HG02588 (cell line): ENCODE data around the gene TCHP.

Experiments
- ATAC-seq: cut with Tn5 transposase; IDR thresholded peaks from one replicate; pipeline ENCODE4 v1.9.1; 2021; ENCODE audit warnings: mild to moderate bottlenecking, moderate library complexity; ENCODE audit not compliant: unreplicated experiment

TCHP gene

DNA sequence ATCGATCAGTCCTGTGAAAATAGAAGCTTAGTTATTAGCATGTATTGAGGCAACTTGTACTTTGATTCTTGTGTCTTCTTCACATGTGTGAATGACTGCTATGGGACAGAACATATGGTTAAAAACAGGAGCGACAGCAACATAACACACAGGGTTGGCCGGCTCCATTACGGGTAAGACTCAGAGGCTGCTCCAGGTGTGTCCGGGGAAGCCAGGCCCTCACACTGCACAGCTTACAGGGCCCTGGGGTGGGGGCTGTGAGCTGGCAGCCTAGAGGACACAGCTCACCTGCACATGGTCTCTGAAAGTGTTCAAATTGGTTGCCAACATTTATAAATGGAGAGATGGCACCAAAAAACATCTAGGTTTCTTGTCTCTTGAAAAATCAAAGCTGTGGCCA is 31.1 kb downstream of the TCHP start:
- ATAC-seq: no peak

DNA sequence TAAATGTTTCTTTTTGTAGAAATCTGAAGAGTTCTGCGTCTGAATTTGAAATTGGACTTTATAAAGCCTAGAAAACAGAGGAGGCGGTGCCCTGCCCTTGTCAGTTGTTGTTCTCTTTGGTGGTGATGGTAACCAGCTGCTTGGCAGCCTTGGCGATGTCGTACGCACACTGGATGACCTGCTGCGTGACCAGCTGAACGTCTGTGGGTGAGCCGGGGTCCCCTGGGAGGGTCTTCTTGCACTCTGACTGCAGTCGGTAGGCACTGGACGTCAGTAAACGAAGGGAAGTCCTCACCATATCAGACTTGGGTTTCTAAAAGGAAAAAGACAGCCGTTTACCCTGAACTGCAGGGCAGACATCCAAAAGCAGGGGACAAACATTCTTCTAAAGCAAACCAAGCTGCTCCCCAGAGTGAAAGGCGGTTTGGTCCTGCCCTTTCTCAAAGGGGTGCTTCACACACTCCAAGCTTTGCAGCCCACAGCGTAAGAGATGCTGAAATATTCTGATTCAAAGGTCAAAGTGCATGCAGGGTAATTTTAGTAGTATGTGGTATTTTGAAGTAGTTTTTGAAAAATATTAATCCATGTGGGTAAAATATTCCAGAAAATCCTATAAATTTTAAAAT is 32.9 kb downstream of the TCHP start:
- ATAC-seq: no peak

DNA sequence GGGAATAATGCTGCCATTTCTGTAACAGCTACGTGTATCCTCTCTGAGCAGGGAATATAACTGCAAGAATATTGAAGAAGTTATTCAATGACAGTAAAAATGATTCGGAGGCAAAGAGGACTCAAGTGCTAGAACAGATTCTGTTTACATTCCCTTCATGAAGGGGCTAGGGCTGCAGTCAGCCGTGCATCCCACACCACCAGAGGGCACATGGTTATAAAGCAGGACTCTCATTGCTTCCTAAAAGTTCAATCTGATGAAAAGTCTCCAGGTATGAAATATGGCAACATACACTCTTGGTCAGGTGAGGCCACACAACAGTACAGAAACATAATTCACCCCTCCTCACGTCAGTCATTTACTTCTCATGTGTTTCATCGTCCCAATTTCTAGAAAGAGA is 34.0 kb downstream of the TCHP start:
- ATAC-seq: no peak

DNA sequence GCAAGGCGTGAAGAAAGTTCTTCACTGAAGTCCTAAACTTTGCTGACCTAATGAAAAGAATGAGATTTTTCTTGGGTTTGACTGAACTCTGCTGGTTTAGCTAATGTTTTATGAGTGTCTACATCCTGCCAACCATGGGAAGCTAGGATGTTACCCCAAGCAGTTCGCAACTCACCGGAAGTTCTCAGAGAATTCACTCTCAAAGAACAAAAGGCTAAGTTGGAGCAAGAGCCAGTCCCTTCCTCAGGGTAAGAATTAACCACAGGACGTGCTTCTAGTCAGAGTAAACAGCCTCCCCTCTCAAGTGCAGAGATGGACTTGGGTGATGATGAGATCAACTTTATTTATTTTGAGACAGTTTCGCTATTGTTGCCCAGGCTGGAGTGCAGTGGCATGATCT is 37.3 kb downstream of the TCHP start:
- ATAC-seq: no peak

DNA sequence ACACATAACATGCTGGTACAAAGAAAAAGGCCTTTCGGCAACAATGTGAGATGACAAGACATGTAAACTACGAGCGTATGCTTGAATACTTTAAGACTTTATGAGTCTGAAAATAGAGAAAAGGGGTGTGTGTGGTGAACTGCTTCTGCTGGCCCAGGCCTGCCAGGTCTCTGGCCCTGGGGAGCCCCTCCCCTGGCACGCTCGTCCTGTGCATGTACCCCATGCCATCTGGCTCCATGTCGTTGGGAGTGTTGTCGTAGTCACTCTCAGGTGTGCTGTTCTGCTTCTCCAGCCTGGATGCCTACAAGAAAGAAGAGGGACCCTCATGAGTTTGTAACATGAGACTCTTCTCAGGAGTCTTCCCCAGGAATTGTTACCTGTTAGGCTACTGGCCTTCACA is 38.9 kb downstream of the TCHP start:
- ATAC-seq: no peak

DNA sequence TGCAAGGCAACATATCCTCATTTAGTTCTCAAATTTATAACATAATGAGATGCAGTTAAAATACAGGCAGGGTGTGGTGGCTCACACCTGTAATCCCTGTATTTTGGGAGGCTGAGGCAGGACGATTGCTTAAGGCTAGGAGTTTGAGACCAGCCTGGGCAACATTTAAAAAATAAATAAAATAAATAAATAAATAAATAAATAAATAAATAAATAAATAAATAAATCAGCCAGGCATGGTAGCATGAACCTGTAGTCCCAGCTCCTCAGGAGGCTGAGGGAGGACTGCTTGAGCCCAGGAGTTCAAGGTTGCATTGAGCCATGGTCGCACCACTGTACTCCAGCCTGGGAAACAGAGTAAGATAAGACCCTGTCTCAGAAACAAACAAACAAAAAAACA is 39.4 kb downstream of the TCHP start:
- ATAC-seq: no peak

DNA sequence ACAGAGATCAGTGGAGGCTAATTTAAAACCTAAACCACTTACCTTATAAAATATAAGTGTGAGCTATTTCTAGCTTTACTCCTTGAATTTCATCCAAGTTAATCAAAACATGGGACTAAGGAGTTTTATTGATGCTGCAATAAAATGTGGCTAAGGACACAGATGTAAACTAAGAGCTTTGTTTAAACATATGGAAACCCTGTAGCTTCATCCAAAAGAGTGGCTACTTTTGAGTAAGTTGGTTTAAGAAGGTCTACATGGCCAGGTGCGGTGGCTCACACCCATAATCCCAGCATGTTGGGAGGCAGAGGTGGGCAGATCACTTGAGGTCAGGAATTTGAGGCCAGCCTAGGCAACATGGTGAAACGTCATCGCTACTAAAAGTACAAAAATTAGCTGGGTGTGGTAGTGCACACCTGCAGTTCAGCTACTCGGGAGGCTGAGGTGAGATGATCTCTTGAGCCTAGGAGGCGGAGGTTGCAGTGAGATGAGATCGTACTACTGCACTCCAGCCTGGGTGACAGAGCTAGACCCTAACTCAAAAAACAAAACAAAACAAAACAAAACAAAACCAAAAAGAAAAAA is 40.4 kb downstream of the TCHP start:
- ATAC-seq: no peak

DNA sequence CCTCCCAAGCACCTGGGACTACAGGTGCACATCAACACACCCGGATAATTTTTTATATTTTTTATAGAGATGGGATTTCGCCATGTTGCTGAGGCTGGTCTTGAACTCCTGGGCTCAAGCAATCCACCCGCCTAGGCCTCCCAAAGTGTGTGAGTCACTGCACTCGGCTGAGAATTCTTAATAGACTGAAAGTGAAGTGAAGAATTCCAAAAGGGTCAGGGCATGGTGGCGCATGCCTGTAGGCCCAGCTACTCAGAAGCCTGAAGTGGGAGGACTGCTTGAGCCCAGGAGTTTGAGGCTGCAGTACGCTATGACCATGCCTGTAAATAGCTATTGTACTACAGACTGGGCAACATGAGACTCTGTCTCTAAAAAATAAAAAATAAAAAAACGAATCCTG is 43.7 kb downstream of the TCHP start:
- ATAC-seq: no peak

DNA sequence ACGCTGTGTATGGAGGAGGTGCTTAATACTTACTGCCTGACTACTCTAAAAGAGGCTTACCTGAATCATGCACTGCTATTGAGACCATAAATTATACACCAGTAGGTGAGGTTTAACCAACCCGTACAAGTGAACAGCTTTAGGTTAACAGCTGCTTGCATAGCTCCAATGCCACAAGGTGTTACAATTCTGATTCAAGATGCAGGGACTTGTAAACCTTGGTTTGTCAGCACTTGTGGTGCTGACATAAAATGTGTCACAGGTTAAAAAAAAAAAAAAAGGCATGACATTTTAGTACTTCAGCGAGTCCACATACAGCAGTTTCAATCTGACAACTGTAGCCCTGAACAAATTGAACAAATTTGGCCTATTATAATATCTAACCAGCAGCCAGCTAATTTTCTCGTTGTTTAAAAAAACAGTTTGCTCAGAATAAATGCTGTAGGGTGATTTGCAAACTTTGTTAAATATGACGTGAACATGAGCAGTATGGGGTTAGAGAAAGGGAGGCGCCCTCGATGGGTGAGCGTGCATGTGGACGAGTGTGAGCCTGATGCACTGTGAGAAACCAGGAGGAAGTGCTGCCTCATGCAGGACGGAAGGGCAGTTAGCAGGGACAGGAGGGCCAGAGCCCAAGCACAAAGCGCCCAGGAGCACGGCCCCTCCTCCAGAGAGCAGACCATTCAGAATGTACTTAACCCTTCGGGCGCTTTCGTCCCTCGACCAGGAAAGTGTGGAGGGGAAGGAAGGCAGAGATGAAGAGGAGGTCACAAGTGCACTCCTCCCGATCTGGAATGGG is 44.7 kb downstream of the TCHP start:
- no peak for ATAC-seq

DNA sequence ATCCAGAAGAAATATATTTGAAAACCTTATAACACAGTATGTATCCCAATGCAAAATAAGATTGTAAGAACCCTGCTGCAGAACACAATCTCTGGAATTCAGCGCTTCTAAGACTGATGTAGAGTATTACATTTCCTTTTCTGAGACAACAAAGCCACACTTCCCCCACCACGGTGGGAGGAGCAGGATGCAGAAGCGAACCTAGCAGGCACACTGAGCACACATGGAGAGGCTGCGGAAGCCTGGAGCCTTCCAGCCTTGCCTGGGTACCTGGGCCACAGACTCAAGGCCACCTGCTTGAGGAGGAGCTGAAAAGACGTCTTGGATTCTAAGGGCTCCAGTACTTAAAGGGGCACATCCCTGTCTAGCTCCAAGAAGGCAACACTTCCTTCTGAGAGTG is 46.4 kb downstream of the TCHP start:
- no peak for ATAC-seq

DNA sequence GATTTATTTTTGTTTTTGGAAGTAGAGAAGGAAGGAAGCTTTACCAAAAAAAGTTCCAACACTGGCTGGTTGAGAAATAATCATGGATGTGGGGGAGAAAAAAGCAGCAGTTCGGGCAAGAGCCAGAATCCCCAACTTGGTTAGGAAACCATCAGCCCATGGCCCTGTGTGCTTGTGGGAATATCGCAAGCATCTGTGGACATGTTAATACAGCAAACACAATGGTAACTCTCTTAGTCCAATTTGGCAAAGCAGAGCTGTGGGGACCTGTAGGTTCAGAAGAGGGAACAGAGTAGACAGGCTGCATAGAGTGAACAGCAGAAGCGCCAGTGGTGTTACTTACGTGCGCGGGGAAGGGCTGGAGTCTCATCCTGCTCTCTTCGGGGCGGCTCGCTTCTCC is 46.8 kb downstream of the TCHP start:
- ATAC-seq: no peak

DNA sequence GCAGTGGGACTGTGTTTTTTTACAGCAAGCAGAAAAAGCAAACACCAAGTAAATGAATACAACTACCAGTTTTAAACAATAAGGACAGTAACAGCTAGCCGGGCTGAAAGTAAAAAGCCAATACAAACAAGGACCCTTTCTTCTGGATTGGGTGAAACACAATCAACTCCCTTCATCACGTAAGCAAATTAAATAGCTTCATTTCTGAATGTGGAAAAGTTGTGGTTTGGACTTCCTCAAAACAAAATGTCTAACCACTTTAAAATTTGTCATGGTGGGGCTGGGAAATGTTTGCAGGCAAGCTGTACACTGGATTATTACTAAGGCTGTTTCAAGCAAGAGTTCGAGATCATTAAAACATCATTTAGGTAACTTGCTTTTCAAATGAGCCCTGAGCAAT is 47.4 kb downstream of the TCHP start:
- ATAC-seq: no peak

DNA sequence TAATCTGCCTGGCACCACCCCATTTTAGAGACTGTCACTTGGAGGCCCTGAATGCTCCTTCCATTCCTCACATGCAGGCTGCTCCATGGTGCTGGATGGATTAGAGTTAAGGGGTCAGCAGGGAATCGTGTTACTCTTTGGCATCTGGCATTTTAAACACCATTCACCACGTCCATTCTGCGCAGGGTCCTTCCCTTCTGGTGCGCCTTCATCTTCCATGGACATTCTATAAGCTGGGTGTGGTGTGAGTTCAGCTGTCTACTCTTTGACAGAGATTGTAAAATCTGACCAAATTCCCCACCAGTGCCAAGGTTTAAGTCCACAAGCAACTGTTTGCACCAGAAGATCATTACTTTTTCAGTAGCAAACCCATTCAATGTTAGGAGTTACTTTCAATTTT is 48.3 kb downstream of the TCHP start:
- ATAC-seq: no peak

DNA sequence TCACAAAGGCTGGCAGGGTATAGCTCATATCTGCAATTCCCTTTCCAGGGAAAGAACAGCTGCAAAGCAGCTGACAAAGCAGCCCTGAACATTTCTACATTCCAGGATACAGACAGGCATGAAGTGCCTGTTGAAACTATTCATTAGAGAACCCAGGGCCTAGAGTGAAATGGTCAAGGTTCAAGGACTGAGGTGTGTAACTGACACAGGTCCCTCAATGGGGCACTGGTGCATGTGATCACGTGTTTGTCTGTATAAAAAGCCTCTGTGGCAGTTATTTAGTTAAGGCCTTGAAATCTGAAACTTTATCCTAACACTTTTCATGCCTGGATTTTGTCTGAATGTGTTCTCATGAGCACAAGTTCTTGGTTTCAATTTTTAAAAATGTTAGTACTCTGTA is 49.0 kb downstream of the TCHP start:
- no peak for ATAC-seq

DNA sequence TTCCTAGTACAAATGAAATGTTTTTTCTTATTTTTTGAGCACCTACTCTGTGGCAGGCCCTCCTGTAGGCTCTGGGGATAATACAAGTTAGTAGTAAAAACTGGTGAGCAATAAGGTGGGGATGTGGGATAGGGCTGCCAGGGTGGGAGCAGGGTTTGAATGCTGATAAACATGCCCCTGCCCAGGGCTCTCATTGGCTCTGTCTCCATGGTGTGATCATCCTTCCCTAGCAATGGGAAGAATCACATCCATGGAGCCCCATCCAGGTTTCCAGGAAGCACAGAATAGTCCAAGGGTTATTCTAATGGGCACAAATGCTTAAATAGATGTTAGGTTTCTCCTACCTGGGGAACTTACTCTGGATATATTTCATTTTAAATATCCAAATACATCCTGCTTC is 50.6 kb downstream of the TCHP start:
- no peak for ATAC-seq

DNA sequence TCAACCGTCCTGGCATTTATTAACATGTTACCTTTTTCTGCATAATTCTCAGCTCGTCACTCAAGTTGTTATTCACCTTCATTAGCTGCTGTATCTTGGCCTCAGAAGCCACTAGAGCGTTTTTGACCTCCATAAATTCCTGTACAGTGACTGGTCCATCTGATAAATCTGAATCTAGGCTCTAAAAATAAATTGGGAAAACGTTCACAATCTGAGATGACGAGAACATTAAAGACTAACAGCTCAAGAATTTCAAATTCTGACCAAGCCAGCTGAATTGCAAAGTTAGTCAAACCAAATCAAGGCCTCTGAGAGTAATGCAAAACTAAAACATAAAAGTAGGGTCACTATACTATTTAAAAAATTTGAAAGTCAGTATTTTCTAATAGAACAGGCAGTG is 51.1 kb downstream of the TCHP start:
- ATAC-seq: no peak

DNA sequence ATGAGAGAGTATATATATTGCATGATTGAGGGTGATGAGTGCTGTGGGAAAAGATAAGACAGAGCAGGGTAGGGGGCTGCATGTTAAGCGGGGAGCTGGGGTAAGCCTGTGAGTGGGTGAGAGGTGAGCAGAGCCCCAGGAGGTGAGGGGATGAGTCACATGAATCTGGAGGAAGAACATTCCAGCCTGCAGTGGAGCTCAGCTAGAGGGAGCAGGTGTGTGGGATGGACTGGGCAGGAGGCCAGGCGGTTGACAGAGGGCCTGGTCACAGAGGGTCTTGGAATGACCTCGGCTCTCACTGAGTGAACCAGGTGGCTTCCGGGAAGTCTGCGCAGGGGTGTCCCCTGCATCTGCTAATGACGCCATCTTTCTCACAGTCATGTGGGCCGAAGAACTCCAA is 51.7 kb downstream of the TCHP start:
- no peak for ATAC-seq

DNA sequence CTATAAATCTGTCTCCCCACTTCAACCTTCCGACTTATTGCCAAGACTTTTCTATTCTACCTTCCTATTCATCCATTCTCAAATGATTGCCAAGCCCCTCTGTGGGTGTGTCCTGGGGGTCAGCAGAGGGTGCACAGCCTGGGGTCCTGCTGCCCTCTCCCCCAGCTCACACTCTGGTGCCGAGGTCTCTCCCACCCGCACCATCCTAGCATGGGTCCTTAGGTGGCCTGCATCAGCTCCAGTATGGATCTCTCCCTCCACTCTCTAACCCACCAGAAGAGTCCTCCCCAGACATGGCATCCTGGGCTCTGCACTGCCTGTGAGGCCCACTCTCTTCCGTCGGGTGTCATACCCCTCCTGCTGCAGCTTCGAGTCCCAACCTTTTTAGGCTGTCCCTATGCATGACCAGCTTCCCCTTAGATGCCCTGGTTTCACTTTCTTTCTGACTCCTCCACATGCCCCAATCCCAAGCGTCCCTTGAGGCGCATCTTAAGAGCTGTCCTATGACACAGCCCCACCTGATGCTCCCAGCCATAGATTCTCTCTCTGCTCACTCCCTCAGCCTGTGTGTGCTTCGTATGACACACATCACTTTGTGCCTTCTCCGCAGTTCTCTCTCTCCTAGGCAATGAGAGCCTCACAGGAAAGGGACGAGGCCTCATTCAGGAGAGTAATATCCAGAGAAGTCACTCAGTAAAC is 52.2 kb downstream of the TCHP start:
- no peak for ATAC-seq

DNA sequence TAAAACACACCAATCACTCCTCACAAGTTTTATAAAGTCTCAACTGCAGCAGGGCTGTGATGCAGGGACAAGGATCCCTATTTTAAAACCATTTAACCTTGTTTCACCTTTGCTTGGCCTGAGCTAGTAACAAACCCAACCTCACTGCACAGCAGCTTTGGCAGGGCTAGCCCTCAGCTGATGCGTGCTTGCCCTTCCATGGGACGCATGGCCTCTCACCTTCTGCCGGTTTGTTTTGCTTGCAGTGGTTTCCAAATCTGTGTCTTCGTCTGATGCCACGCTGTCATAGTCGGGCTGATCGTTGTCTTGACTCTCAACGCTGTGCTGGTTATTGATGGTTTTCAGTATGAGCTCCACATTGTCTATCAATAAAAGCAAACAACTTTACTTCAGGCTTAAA is 52.8 kb downstream of the TCHP start:
- ATAC-seq: no peak

DNA sequence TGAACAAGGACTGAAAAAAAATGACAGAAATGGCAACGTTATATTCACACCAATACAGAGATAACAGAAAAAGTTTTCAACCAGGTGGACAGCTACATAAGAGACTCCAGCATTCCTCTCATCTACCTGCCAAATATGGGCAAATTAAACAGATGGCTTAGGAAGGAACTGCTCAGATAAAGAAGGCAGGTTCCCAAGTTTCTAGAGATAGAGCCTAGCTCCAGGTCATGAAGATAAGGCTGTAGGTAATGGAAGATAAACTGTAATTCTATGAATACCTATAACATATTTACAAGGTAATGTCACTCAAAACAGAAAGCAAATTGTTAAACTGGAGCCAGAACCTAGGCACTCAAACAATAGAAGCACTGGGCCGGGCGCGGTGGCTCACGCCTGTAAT is 53.6 kb downstream of the TCHP start:
- ATAC-seq: no peak

DNA sequence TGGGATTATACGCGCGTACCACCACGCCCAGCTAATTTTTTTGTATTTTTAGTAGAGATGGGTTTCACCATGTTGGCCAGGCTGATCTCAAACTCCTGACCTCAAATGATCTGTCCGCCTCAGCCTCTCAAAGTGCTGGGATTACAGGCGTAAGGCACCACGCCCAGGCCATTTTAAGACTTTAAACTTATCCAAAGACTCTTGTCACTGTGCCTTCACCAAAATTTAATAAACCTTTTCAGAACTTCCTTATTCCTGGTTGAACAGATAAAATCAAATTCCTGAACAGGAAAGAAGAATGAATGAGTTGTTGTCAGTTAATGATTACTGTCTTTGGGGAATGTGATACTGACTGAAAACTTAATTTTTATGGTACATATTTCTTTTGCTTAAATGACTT is 58.3 kb downstream of the TCHP start:
- ATAC-seq: no peak
